ENCODE measurements around the gene PCLO.
"Not testable (repeated sequence)": the region's sequence is repeated elsewhere in the genome, so short reads cannot be mapped to it uniquely, and the experiment has no call there.

Gene PCLO

GRCh38 chr7:83038787-83039186, 123.9 kb downstream of the PCLO start:
- DNase-seq: no peak

- DNase-seq: no peak
Observed at GRCh38 chr7:83036721-83037380, 125.8 kb downstream of the PCLO start.

- DNase-seq: no peak
Observed at GRCh38 chr7:83036130-83036529, 126.6 kb downstream of the PCLO start.

- no peak for DNase-seq
Observed at GRCh38 chr7:83032195-83032594, 130.5 kb downstream of the PCLO start.

GRCh38 chr7:83023817-83024665, 138.6 kb downstream of the PCLO start:
- not testable (repeated sequence) for DNase-seq

- no peak for DNase-seq
Observed at GRCh38 chr7:83021032-83021431, 141.7 kb downstream of the PCLO start.

GRCh38 chr7:83020161-83020560, 142.5 kb downstream of the PCLO start:
- DNase-seq: no peak

- no peak for DNase-seq
Observed at GRCh38 chr7:83015916-83016315, 146.8 kb downstream of the PCLO start.

- no peak for DNase-seq
Observed at GRCh38 chr7:83014546-83014945, 148.1 kb downstream of the PCLO start.

GRCh38 chr7:83011954-83012353, 150.7 kb downstream of the PCLO start:
- no peak for DNase-seq

- DNase-seq: no peak
Observed at GRCh38 chr7:83005410-83005809, 157.3 kb downstream of the PCLO start.

GRCh38 chr7:83001362-83002040, 161.2 kb downstream of the PCLO start:
- no peak for DNase-seq

GRCh38 chr7:82998436-82998835, 164.2 kb downstream of the PCLO start:
- no peak for DNase-seq

GRCh38 chr7:82985144-82985802, 177.4 kb downstream of the PCLO start:
- no peak for DNase-seq

GRCh38 chr7:82980130-82980788, 182.4 kb downstream of the PCLO start:
- DNase-seq: no peak

GRCh38 chr7:82975811-82976468, 186.7 kb downstream of the PCLO start:
- no peak for DNase-seq

GRCh38 chr7:82972135-82972534, 190.5 kb downstream of the PCLO start:
- DNase-seq: no peak

GRCh38 chr7:82965088-82966036, 197.3 kb downstream of the PCLO start:
- no peak for DNase-seq

- DNase-seq: no peak
Observed at GRCh38 chr7:82964150-82964882, 198.4 kb downstream of the PCLO start.

GRCh38 chr7:82961240-82961639, 201.4 kb downstream of the PCLO start:
- DNase-seq: no peak

All from stimulated activated CD4-positive, alpha-beta T cell treated with anti-CD3 and anti-CD28 coated beads, Interleukin-2, amount 100 ng/mL, for 48 hours (primary cell).